HG03460 (cell line): ENCODE measurements around the gene HRH3.
A peak's percentile ranks its signal among the peaks of the same experiment; 100 is the strongest.

Experiments used
- ATAC-seq: cut with Tn5 transposase; IDR thresholded peaks from one replicate; pipeline ENCODE4 v1.9.1; 2021; ENCODE audit not compliant: unreplicated experiment

HRH3 gene

GRCh38 chr20:62216636-62217566 is 3.2 kb downstream of the HRH3 start:
- ATAC-seq: no peak

GRCh38 chr20:62215991-62216635 is 4.0 kb downstream of the HRH3 start:
- no peak for ATAC-seq

GRCh38 chr20:62215020-62215990 is 4.8 kb downstream of the HRH3 start:
- no peak for ATAC-seq

- no peak for ATAC-seq
Measured at GRCh38 chr20:62214067-62214466, 6.0 kb downstream of the HRH3 start.

- ATAC-seq: no peak
Measured at GRCh38 chr20:62212299-62212698, 7.8 kb downstream of the HRH3 start.

- no peak for ATAC-seq
Measured at GRCh38 chr20:62211769-62212288, 8.2 kb downstream of the HRH3 start.

GRCh38 chr20:62211216-62211615 is 8.9 kb downstream of the HRH3 start:
- no peak for ATAC-seq

GRCh38 chr20:62210496-62210855 is 9.6 kb downstream of the HRH3 start:
- ATAC-seq: no peak

- no peak for ATAC-seq
Measured at GRCh38 chr20:62209850-62210495, 10.1 kb downstream of the HRH3 start.

- ATAC-seq: no peak
Measured at GRCh38 chr20:62208795-62209755, 11.0 kb downstream of the HRH3 start.

GRCh38 chr20:62208061-62208794 is 11.8 kb downstream of the HRH3 start:
- ATAC-seq: no peak

GRCh38 chr20:62206388-62206775 is 13.7 kb downstream of the HRH3 start:
- no peak for ATAC-seq

- ATAC-seq: no peak
Measured at GRCh38 chr20:62205618-62206387, 14.3 kb downstream of the HRH3 start.

GRCh38 chr20:62203378-62204030 is 16.6 kb downstream of the HRH3 start:
- ATAC-seq: no peak

- ATAC-seq: no peak
Measured at GRCh38 chr20:62202676-62203377, 17.3 kb downstream of the HRH3 start.

- ATAC-seq: peak; percentile 28
Measured at GRCh38 chr20:62202083-62202395, 18.0 kb downstream of the HRH3 start.
